K562 (cell line): Measurements from ENCODE around the gene MLN. TPM values are rescaled to one million over a fixed set of nuclear protein-coding genes. Genes with fewer than 3 reads are reported as not detected.
A peak's percentile ranks its signal among the peaks of the same experiment; 100 is the strongest.

ENCODE experiments used
- CBFA2T3 ChIP-seq: fragments of 450-650 bp; IDR thresholded peaks from 2 replicates; pipeline ENCODE4 v1.6.1; 2017
- CCNT2 ChIP-seq: IDR thresholded peaks from 2 replicates; pipeline ENCODE4 v1.6.1; 2011; ENCODE audit warnings: borderline replicate concordance, low read depth, mild to moderate bottlenecking, moderate library complexity, mixed read lengths, low read length; ENCODE audit not compliant: insufficient read length; ENCODE audit errors: extremely low read depth
- EZH2 ChIP-seq: IDR thresholded peaks from 2 replicates; pipeline ENCODE4 v1.6.1; 2012; ENCODE audit warnings: low read depth, mild to moderate bottlenecking, inconsistent platforms, low read length, borderline replicate concordance
- FOXA3 ChIP-seq, 2 experiments: fragments of 450-650 bp in 1 of 2; sonication (generic) in 1 of 2; formaldehyde crosslinking; IDR thresholded peaks in 1 of 2; conservative IDR thresholded peaks in 1 of 2; 2 replicates each; pipeline versions ENCODE4 v1.4.0 to v1.8.0; 2020 to 2022; ENCODE audit warnings: mild to moderate bottlenecking in 2 of 2, missing genetic modification reagents in 1 of 2
- HCFC1 ChIP-seq: IDR thresholded peaks from 2 replicates; pipeline ENCODE4 v1.6.1; 2012; ENCODE audit warnings: low read depth, low read length, improper control_type of control experiment
- POLR3A ChIP-seq: IDR thresholded peaks from 2 replicates; pipeline ENCODE4 v1.6.1; 2011; ENCODE audit warnings: borderline replicate concordance, mild to moderate bottlenecking, moderate library complexity; ENCODE audit not compliant: insufficient read length, insufficient read depth; ENCODE audit errors: extremely low read depth
- PTBP1 ChIP-seq: fragments of 200-400 bp; formaldehyde crosslinking; IDR thresholded peaks from 2 replicates; pipeline ENCODE4 v1.6.1; 2017; ENCODE audit warnings: low read depth, low read length
- PYGO2 ChIP-seq: fragments of 450-650 bp; IDR thresholded peaks from 2 replicates; pipeline ENCODE4 v1.6.1; 2016; ENCODE audit warnings: mild to moderate bottlenecking, missing genetic modification characterization, moderate library complexity, missing compliant biosample characterization
- RB1 ChIP-seq: fragments of 450-650 bp; IDR thresholded peaks from 2 replicates; pipeline ENCODE4 v1.6.1; 2017; ENCODE audit warnings: low read depth, mild to moderate bottlenecking
- RBM39 ChIP-seq: fragments of 200-400 bp; formaldehyde crosslinking; optimal IDR thresholded peaks from 2 replicates; pipeline ENCODE3; 2018; ENCODE audit warnings: low read depth, low read length
- RFX7 ChIP-seq: fragments of 250-450 bp; sonication (Bioruptor Pico); IDR thresholded peaks from 2 replicates; pipeline ENCODE4 v1.5.1; 2021; ENCODE audit warnings: mild to moderate bottlenecking
- SAP30 ChIP-seq: fragments of 200-600 bp; sonication (generic); IDR thresholded peaks from 2 replicates; pipeline ENCODE4 v1.6.1; 2012; ENCODE audit warnings: borderline replicate concordance, low read depth, mild to moderate bottlenecking, moderate library complexity, low read length, control low read depth, inconsistent platforms; ENCODE audit not compliant: insufficient read depth, poor library complexity, severe bottlenecking
- SIN3B ChIP-seq: fragments of 450-650 bp; IDR thresholded peaks from 2 replicates; pipeline ENCODE4 v1.6.1; 2017; ENCODE audit warnings: low read depth, mild to moderate bottlenecking, moderate library complexity
- SOX6 ChIP-seq: fragments of 450-650 bp; IDR thresholded peaks from 2 replicates; pipeline ENCODE4 v1.6.1; 2014; ENCODE audit warnings: mild to moderate bottlenecking
- YBX1 ChIP-seq: fragments of 450-650 bp; IDR thresholded peaks from 2 replicates; pipeline ENCODE4 v1.7.1; 2016; ENCODE audit warnings: mild to moderate bottlenecking
- ZNF121 ChIP-seq: sonication (generic); formaldehyde crosslinking; conservative IDR thresholded peaks from 2 replicates; pipeline ENCODE4 v1.8.0; 2022; ENCODE audit warnings: missing genetic modification reagents
- ZNF134 ChIP-seq: fragments of 250-450 bp; sonication (Bioruptor Pico); conservative IDR thresholded peaks from 2 replicates; pipeline ENCODE4 v1.4.0; 2020
- ZNF696 ChIP-seq: fragments of 250-450 bp; sonication (Bioruptor Pico); conservative IDR thresholded peaks from 2 replicates; pipeline ENCODE4 v1.4.0; 2020; ENCODE audit warnings: mild to moderate bottlenecking, moderate library complexity
- polyA plus RNA-seq, 8 experiments: library from polyadenylated mRNA; depleted of rRNA in 4 of 8; stranded (reverse) in 5 of 8; unstranded in 3 of 8; fragments of >200 nt; fragmentation: Nextera tagmentation in 2 of 8; fragmentation: Illumina TruSeq in 1 of 8; extraction: Ambion mirVana in 2 of 8; extraction: Trizol in 1 of 8; gene quantifications; 2 replicates each; pipeline versions ENCODE4 v1.2.1 to v1.2.3, GENCODE V29; 2011 to 2014; ENCODE audit warnings: inconsistent platforms in 1 of 8, missing spikeins in 1 of 8
- total RNA-seq, 7 experiments: library from RNA; depleted of rRNA in 6 of 7; stranded (reverse); fragments of >200 nt in 6 of 7; fragmentation: Illumina TruSeq in 2 of 7; extraction: Trizol in 2 of 7; gene quantifications; 2 replicates each; pipeline versions ENCODE4 v1.2.1 to v1.2.3, GENCODE V29; 2011 to 2021; ENCODE audit warnings: low replicate concordance in 1 of 7
- TF ChIP-seq, protein P1 (sequence below): fragments of 250-450 bp; sonication (Bioruptor Pico); IDR thresholded peaks from 2 replicates; pipeline ENCODE4 v1.8.0; 2022; ENCODE audit warnings: moderate library complexity, mild to moderate bottlenecking, inconsistent platforms
- TF ChIP-seq, protein P2 (sequence below): fragments of 450-650 bp; formaldehyde crosslinking; IDR thresholded peaks from 2 replicates; pipeline ENCODE4 v1.4.0; 2022; ENCODE audit warnings: mild to moderate bottlenecking, moderate library complexity
- TF ChIP-seq, protein P3 (sequence below): fragments of 250-450 bp; sonication (Bioruptor Pico); IDR thresholded peaks from 2 replicates; pipeline ENCODE4 v1.5.0; 2022; ENCODE audit warnings: mild to moderate bottlenecking
- TF ChIP-seq, protein P4 (sequence below): sonication (generic); formaldehyde crosslinking; IDR thresholded peaks from 2 replicates; pipeline ENCODE4 v1.8.1; 2023; ENCODE audit warnings: mild to moderate bottlenecking, missing genetic modification reagents

The MLN gene
- total and polyA plus RNA-seq, 9 of the 15 experiments (the other 6 are each of a cell fraction or from before 2014, with no cell fraction given) = not detected

DNA sequence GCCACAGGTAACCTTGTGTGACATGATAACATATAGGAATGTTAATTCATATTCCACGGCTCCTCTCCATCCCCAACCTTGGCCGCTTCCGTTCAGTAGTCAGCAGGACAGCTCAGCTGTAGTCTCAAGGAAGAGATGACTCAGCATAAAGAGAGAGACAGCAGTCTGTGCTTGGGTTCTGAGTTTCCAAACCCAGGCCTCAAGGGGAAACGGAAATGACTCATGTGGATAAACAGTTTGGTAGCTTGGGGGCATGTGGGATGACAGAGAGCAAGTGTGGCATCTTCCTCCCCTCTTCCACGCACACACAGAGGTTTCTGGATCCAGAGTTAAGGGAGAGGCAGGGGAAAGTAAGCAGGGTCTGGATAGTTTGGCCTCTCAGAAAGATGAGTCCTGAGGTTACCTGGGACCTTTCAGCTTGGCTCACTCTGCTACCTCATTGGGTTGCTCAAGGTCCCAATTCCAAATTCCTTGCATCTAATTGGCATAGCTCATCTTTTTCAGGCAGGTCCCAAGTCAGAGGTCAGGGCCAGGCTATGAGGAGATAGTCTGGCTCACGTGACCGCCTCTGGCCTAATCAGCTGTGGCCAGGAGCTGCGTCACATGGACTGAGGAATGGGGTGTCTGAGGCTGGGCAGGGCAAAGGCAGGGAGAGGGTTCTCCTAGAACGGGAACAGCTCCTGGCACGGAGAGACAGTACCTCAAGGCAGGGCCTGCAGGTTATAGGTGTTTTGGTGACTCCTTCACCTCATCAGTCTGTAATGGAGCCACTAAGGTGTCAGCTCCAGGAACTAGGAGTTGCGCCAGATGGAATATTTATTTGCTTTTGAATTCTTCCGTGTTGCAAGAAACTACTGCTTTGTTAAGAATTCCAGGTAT lies 36.5 kb upstream of the MLN start (continued):
- TF ChIP-seq, protein P1, sequence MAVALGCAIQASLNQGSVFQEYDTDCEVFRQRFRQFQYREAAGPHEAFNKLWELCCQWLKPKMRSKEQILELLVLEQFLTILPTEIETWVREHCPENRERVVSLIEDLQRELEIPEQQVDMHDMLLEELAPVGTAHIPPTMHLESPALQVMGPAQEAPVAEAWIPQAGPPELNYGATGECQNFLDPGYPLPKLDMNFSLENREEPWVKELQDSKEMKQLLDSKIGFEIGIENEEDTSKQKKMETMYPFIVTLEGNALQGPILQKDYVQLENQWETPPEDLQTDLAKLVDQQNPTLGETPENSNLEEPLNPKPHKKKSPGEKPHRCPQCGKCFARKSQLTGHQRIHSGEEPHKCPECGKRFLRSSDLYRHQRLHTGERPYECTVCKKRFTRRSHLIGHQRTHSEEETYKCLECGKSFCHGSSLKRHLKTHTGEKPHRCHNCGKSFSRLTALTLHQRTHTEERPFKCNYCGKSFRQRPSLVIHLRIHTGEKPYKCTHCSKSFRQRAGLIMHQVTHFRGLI (CRISPR knock-in tag) = peak; percentile 74
- TF ChIP-seq, protein P2, sequence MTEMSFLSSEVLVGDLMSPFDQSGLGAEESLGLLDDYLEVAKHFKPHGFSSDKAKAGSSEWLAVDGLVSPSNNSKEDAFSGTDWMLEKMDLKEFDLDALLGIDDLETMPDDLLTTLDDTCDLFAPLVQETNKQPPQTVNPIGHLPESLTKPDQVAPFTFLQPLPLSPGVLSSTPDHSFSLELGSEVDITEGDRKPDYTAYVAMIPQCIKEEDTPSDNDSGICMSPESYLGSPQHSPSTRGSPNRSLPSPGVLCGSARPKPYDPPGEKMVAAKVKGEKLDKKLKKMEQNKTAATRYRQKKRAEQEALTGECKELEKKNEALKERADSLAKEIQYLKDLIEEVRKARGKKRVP (CRISPR knock-in tag) = no peak; the same call in 1 of the 2 replicates
- TF ChIP-seq CCNT2 (peak; percentile 50), RFX7 (no peak), EZH2 (no peak), PTBP1 (no peak), FOXA3 (CRISPR knock-in tag; conservative IDR thresholded peaks at IDR 0.05 in 1 of 2, IDR thresholded peaks at IDR 0.05 in 1 of 2) (peak; percentile 69 to 79; a peak in 3 of 4 replicates), RBM39 (no peak), PYGO2 (tag) (no peak), CBFA2T3 (peak; percentile 93), SAP30 (no peak), RB1 (peak; percentile 67; the same call in 1 of the 2 replicates), SOX6 (no peak), POLR3A (no peak), ZNF134 (CRISPR knock-in tag) (no peak; the same call in 1 of the 2 replicates), ZNF696 (CRISPR knock-in tag) (no peak), ZNF121 (CRISPR knock-in tag) (no peak; the same call in 1 of the 2 replicates), HCFC1 (no peak), YBX1 (no peak), SIN3B (no peak)
- TF ChIP-seq, protein P3, sequence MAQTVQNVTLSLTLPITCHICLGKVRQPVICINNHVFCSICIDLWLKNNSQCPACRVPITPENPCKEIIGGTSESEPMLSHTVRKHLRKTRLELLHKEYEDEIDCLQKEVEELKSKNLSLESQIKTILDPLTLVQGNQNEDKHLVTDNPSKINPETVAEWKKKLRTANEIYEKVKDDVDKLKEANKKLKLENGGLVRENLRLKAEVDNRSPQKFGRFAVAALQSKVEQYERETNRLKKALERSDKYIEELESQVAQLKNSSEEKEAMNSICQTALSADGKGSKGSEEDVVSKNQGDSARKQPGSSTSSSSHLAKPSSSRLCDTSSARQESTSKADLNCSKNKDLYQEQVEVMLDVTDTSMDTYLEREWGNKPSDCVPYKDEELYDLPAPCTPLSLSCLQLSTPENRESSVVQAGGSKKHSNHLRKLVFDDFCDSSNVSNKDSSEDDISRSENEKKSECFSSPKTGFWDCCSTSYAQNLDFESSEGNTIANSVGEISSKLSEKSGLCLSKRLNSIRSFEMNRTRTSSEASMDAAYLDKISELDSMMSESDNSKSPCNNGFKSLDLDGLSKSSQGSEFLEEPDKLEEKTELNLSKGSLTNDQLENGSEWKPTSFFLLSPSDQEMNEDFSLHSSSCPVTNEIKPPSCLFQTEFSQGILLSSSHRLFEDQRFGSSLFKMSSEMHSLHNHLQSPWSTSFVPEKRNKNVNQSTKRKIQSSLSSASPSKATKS (CRISPR knock-in tag) = no peak
- TF ChIP-seq, protein P4, sequence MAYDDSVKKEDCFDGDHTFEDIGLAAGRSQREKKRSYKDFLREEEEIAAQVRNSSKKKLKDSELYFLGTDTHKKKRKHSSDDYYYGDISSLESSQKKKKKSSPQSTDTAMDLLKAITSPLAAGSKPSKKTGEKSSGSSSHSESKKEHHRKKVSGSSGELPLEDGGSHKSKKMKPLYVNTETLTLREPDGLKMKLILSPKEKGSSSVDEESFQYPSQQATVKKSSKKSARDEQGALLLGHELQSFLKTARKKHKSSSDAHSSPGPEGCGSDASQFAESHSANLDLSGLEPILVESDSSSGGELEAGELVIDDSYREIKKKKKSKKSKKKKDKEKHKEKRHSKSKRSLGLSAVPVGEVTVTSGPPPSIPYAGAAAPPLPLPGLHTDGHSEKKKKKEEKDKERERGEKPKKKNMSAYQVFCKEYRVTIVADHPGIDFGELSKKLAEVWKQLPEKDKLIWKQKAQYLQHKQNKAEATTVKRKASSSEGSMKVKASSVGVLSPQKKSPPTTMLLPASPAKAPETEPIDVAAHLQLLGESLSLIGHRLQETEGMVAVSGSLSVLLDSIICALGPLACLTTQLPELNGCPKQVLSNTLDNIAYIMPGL (CRISPR knock-in tag) = no peak
